Adrenal gland (tissue), 12 donors: ENCODE measurements around the gene TRAF3. TPM values are rescaled to one million over a fixed set of nuclear protein-coding genes. Genes with fewer than 3 reads are reported as not detected.

ENCODE experiments used
- DNase-seq, 7 donors: peaks; one replicate each; pipeline ENCODE4 v3.0.0-alpha.2; 2019 to 2020
- H3K27ac ChIP-seq, 5 donors: fragments of 200-600 bp; sonication (generic) in 4 of 5; 1 replicate in 3 of 5; 2 replicates in 2 of 5; pipeline versions ENCODE4 v1.5.1 to v1.8.0; 2016 to 2020; ENCODE audit warnings: mild to moderate bottlenecking in 1 of 5
- H3K27me3 ChIP-seq: fragments of 200-600 bp; 2 replicates; pipeline ENCODE4 v1.8.0; 2021
- H3K36me3 ChIP-seq, 2 donors: fragments of 200-600 bp; replicated peaks in 1 of 2; 1 replicate in 1 of 2; 2 replicates in 1 of 2; pipeline versions ENCODE4 v1.5.1 to v1.8.0; 2018 to 2022
- H3K4me1 ChIP-seq, 2 donors: fragments of 200-600 bp; replicated peaks in 1 of 2; 1 replicate in 1 of 2; 2 replicates in 1 of 2; pipeline versions ENCODE4 v1.5.1 to v1.8.0; 2018 to 2021
- H3K4me3 ChIP-seq, 4 donors: fragments of 200-600 bp; sonication (generic) in 3 of 4; one replicate each; pipeline ENCODE4 v1.5.1; 2016 to 2018
- H3K9me3 ChIP-seq, 3 donors: fragments of 200-600 bp; sonication (generic) in 1 of 3; replicated peaks in 1 of 3; 1 replicate in 2 of 3; 2 replicates in 1 of 3; pipeline versions ENCODE4 v1.5.1 to v1.8.0; 2016 to 2021
- CTCF ChIP-seq, 6 experiments: fragments of 450-650 bp in 4 of 6; fragments of 200-600 bp in 2 of 6; sonication (generic) in 1 of 6; IDR thresholded peaks; 1 replicate in 5 of 6; 2 replicates in 1 of 6; pipeline versions ENCODE4 v1.5.1 to v1.8.0; 2016 to 2021; ENCODE audit warnings: antibody characterized with exemption in 6 of 6, mild to moderate bottlenecking in 2 of 6, moderate library complexity in 1 of 6
- POLR2A ChIP-seq, 2 donors: fragments of 450-650 bp; IDR thresholded peaks; one replicate each; pipeline ENCODE4 v1.6.1; 2017; ENCODE audit warnings: antibody characterized with exemption in 2 of 2, mild to moderate bottlenecking in 2 of 2, moderate library complexity in 1 of 2
- WGBS, 4 donors: extraction: QIAGEN DNeasy Blood & Tissue Kit in 2 of 4; methylation state at CpG; one replicate each; pipeline versions ENCODE4 v1.1.5 to v1.1.7; 2013 to 2017; 5-methylcytosine and 5-hydroxymethylcytosine counted together
- intact Hi-C, 2 donors: fragments of 100-400 bp; cut with DNase I; formaldehyde crosslinking; loops; one replicate each; pipeline versions ENCODE4 v1.14.1 to v1.15.0; 2022 to 2023
- polyA plus RNA-seq, 3 donors: library from polyadenylated mRNA; stranded (reverse); fragments of 200-250 nt in 2 of 3; fragments of 350-450 nt in 1 of 3; fragmentation: Illumina TruSeq in 1 of 3; extraction: RNeasy Lipid Tissue Mini Kit (QIAGEN cat#74804) in 1 of 3; gene quantifications; one replicate each; pipeline ENCODE4 v1.2.3, GENCODE V29; 2013 to 2014
- total RNA-seq, 9 donors: library from RNA; depleted of rRNA in 4 of 9; stranded (reverse); fragments of >200 nt in 4 of 9; fragments of 120-200 nt in 1 of 9; fragmentation: NEBNext Ultra II Directional in 1 of 9; extraction: Animal tissue kit (Norgen Biotek cat#: 25700) in 1 of 9; gene quantifications; one replicate each; pipeline versions ENCODE4 v1.1.0 to v1.2.4, GENCODE V29; 2013 to 2023
- donor health status: healthy with polysubstance abuse.
- donor health status: Bipolar disorder and iron deficiency.
- donor health status: DM: yes; HTN: yes; CAD: no.
- donor health status: DM: no; HTN: no; CAD: no.
- donor health status: DM: no; HTN: no; CAD: no.
- donor health status: DM: yes; HTN: yes; CAD: no.

Gene TRAF3
- total and polyA plus RNA-seq, 12 donors, result 3.7 to 14.5 (median 9.8) TPM

GRCh38 chr14:102738373-102739189 lies 38.7 kb upstream of the TRAF3 start:
- intact Hi-C loops, result no loop called here
- Histone ChIP-seq H3K27me3 (no peaks in the 10 kb centered on the region), H3K4me3 (no peak overlapping the region), H3K9me3 (peaks cover 0 to 9% (median 0%) of the 10 kb centered on the region in 3 donors), H3K27ac (no peak overlapping the region), H3K36me3 (no peaks in the 10 kb centered on the region), H3K4me1 (no peaks in the 10 kb centered on the region)
- WGBS, 4 donors, result 82 to 92% (median 89%) methylated on average over 7 to 11 of the region's 11 CpGs
- no peak for TF ChIP-seq POLR2A (IDR thresholded peaks at IDR 0.05)
- DNase-seq, result no peak

DNA sequence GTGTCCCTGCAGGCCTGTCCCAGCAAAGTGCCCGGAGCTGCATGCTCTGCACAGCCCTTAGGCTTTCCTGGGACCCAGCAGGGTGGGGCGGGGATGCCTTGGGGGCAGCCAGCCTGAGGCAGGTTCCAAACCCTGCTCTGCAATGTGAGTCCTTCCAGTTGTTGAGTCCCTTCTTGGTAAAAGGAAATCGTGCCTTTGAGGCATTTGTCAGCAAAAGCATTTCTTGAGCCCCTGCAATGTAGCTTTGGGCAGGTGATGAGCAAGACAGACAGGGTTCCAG lies 38.1 kb upstream of the TRAF3 start:
- no peaks in the 10 kb centered on the region for H3K27me3 ChIP-seq
- H3K4me3 ChIP-seq, result no peak overlapping the region
- TF ChIP-seq POLR2A (IDR thresholded peaks at IDR 0.05), result no peak
- no peak for TF ChIP-seq CTCF (IDR thresholded peaks at IDR 0.05)
- 70 to 100% (median 82%) methylated on average over 1 to 3 of the region's 3 CpGs for WGBS, 4 donors
- no peaks in the 10 kb centered on the region for H3K4me1 ChIP-seq
- intact Hi-C loops, result no loop called here
- DNase-seq, result no peak
- H3K27ac ChIP-seq, result no peak overlapping the region
- H3K9me3 ChIP-seq, result peaks cover 0 to 9% (median 0%) of the 10 kb centered on the region in 3 donors
- H3K36me3 ChIP-seq, result no peaks in the 10 kb centered on the region

GRCh38 chr14:102746634-102747438 lies 30.4 kb upstream of the TRAF3 start:
- Histone ChIP-seq H3K27ac (no peak overlapping the region), H3K4me1 (no peaks in the 10 kb centered on the region), H3K27me3 (no peaks in the 10 kb centered on the region), H3K9me3 (peaks cover 0 to 6% (median 0%) of the 10 kb centered on the region in 3 donors), H3K4me3 (no peak overlapping the region), H3K36me3 (no peaks in the 10 kb centered on the region)
- TF ChIP-seq CTCF (IDR thresholded peaks at IDR 0.05) (no peak), POLR2A (IDR thresholded peaks at IDR 0.05) (no peak)
- intact Hi-C loops, result no loop called here
- DNase-seq, result no peak
- WGBS, 4 donors, result 93 to 97% (median 95%) methylated on average over 20 to 28 of the region's 28 CpGs

DNA sequence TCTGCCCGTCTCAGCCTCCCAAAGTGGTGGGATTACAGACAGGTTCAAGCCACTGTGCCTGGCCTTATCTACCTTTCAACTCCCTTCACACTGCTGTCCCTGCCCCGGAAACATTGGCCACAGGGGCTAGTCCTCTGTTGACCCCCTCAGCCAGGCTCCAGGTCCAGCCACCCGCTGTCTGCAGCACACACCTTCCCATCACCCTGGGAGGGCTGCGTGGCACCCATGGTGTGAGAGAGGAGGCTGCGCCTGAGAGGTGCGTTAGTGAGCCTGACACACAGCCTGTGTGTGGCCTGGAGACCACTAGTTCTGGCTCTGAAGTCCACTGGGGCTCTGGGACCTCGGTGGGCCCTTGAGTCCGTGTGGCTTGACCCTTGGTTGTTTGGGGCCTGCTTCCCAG lies 28.4 kb upstream of the TRAF3 start:
- intact Hi-C loops, result no loop called here
- DNase-seq, result no peak
- Histone ChIP-seq H3K27me3 (no peaks in the 10 kb centered on the region), H3K9me3 (no peaks in the 10 kb centered on the region), H3K36me3 (no peaks in the 10 kb centered on the region), H3K4me3 (no peak overlapping the region), H3K27ac (no peak overlapping the region), H3K4me1 (no peaks in the 10 kb centered on the region)
- 90 to 96% (median 94%) methylated on average over 5 to 8 of the region's 8 CpGs for WGBS, 4 donors
- TF ChIP-seq CTCF (IDR thresholded peaks at IDR 0.05) (no peak), POLR2A (IDR thresholded peaks at IDR 0.05) (no peak)
